Panc1 (cell line): ENCODE results near the gene TNNI3K.

Source experiments
- CTCF ChIP-seq: fragments of 450-650 bp; IDR thresholded peaks from 2 replicates; pipeline ENCODE4 v1.5.1; 2017; ENCODE audit warnings: mild to moderate bottlenecking
- REST ChIP-seq, 2 experiments: IDR thresholded peaks; 2 replicates each; pipeline ENCODE4 v1.6.1; 2011 to 2012; ENCODE audit warnings: low read depth in 2 of 2, control low read depth in 1 of 2, low read length in 1 of 2, mild to moderate bottlenecking in 1 of 2, moderate library complexity in 1 of 2; ENCODE audit not compliant: insufficient read depth in 1 of 2
- SIN3A ChIP-seq: IDR thresholded peaks from 2 replicates; pipeline ENCODE4 v1.6.1; 2012; ENCODE audit warnings: low read depth, mild to moderate bottlenecking, low read length, moderate library complexity, borderline replicate concordance; ENCODE audit not compliant: insufficient read depth

GRCh38 chr1:74406759-74407158 is 171.6 kb downstream of the TNNI3K start:
- TF ChIP-seq REST (IDR thresholded peaks at IDR 0.05; ENCODE audit: insufficient read depth in 1 of 2, low read depth in 2 of 2, low read length in 1 of 2) (no peak), CTCF (no peak), SIN3A (no peak)
